ENCODE data around the gene LASP1. TPM values are rescaled to one million over a fixed set of nuclear protein-coding genes. Genes with fewer than 3 reads are reported as not detected.

LASP1 gene
- total RNA-seq, 1 donor from 2014 or later: 172 TPM

Small RNA genes lying within 50 kb of the gene (microRNA-seq; reads per million reads assigned to microRNA genes)
- not detected for gene MIR4727 (ENCODE audit: borderline number of aligned reads)
- not detected for gene MIR6779 (ENCODE audit: borderline number of aligned reads)

Other genes with a start within 250 kb of the LASP1 start
- 2.5 TPM for gene EPOP, start 195.1 kb upstream of the LASP1 start, total RNA-seq
- gene MLLT6, start 164.8 kb upstream of the LASP1 start, total RNA-seq: 77.0 TPM
- 44.6 TPM for gene CISD3, start 139.7 kb upstream of the LASP1 start, total RNA-seq
- gene PCGF2, start 121.7 kb upstream of the LASP1 start, total RNA-seq: 40.7 TPM
- gene PSMB3, start 117.3 kb upstream of the LASP1 start, total RNA-seq: 145 TPM
- gene PIP4K2B, start 70.5 kb upstream of the LASP1 start, total RNA-seq: 41.6 TPM
- gene CWC25, start 44.7 kb upstream of the LASP1 start, total RNA-seq: 22.4 TPM
- gene RPL23, start 16.3 kb upstream of the LASP1 start, total RNA-seq: 1,395 TPM
- not detected for gene FBXO47, start 97.3 kb downstream of the LASP1 start, total RNA-seq

All from mesenteric fat pad (tissue), 1 donor.